ENCODE results near the gene SEMA4B.

DNA sequence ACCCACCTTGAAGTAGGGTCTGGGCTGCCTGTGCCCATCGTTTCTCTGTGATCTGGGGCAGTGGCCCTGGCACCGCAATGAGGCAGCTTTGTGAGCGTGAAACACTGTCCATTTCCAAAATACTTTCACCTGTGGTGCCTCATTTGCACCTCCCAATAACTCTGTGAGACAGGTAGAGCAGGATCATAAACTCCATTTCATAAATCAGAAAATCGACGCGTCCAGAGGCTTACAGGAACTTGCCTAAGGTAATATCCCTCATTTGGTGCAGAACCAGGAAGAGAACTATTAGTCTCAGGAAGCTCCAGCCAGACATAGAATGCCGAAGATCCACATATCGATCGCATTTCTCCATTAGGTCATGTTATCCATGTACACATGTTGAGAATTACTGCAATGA, 38.2 kb upstream of the SEMA4B start:
- TF ChIP-seq, protein P1, sequence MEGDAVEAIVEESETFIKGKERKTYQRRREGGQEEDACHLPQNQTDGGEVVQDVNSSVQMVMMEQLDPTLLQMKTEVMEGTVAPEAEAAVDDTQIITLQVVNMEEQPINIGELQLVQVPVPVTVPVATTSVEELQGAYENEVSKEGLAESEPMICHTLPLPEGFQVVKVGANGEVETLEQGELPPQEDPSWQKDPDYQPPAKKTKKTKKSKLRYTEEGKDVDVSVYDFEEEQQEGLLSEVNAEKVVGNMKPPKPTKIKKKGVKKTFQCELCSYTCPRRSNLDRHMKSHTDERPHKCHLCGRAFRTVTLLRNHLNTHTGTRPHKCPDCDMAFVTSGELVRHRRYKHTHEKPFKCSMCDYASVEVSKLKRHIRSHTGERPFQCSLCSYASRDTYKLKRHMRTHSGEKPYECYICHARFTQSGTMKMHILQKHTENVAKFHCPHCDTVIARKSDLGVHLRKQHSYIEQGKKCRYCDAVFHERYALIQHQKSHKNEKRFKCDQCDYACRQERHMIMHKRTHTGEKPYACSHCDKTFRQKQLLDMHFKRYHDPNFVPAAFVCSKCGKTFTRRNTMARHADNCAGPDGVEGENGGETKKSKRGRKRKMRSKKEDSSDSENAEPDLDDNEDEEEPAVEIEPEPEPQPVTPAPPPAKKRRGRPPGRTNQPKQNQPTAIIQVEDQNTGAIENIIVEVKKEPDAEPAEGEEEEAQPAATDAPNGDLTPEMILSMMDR (IDR thresholded peaks at IDR 0.05; ENCODE audit: insufficient read depth, low read length, poor library complexity, severe bottlenecking): no peak
- no peak for TF ChIP-seq EZH2phosphoT487 (conservative IDR thresholded peaks at IDR 0.05; ENCODE audit: low read length)
